GM10248 (cell line): ENCODE results near the gene NT5M.
"Not testable (repeated sequence)": the region's sequence is repeated elsewhere in the genome, so short reads cannot be mapped to it uniquely, and the experiment has no call there.

Source experiments
- CTCF ChIA-PET: fragments of 300-600 bp; sonication (Branson Sonifier 250); formaldehyde crosslinking; extraction: SDS; loops from one replicate; lab custom pipeline; 2021; ENCODE audit warnings: antibody characterized with exemption; lab: Yijun Ruan, JAX
- POLR2A ChIA-PET: fragments of 350-650 bp; sonication (Branson Sonifier 250); formaldehyde crosslinking; extraction: SDS; loops from one replicate; lab custom pipeline; 2020; ENCODE audit warnings: antibody characterized with exemption; lab: Yijun Ruan, JAX
- DNase-seq: peaks from one replicate; pipeline ENCODE4 v3.0.0; 2012; ENCODE audit errors: extremely low spot score
- CTCF ChIP-seq: IDR thresholded peaks from 2 replicates; pipeline ENCODE4 v1.5.1; 2012; ENCODE audit warnings: mild to moderate bottlenecking, low read depth; ENCODE audit errors: extremely low read depth, missing control alignments, control extremely low read depth

Gene NT5M

GRCh38 chr17:17303010-17303846, at the start of gene NT5M:
Gene NT5M (plus strand): TSS chr17:17303373. CDS start chr17:17303551, 178 bp downstream.
- POLR2A ChIA-PET: no interaction called here
- peak; percentile 87 for DNase-seq
- CTCF ChIA-PET: no interaction called here
- no peak for TF ChIP-seq CTCF

- DNase-seq: no peak
- CTCF ChIA-PET: interaction anchor here (0.8 to 1.2 kb wide), 5 partner anchors 9 to 31 kb away, joined by 4 to 6 read pairs (median 4); no protein-coding TSS in a partner anchor
- no peak for TF ChIP-seq CTCF
- POLR2A ChIA-PET: interaction anchor here (0.8 kb wide), 1 partner anchor 17 kb away, joined by 3 read pairs; no protein-coding TSS in a partner anchor
These were observed 49.8 kb upstream of the NT5M start for GRCh38 chr17:17253406-17253805.

- ChIA-PET CTCF (interaction anchor here (0.8 kb wide), 1 partner anchor 12 kb away, joined by 4 read pairs; no protein-coding TSS in a partner anchor), POLR2A (no interaction called here)
- DNase-seq: no peak
- TF ChIP-seq CTCF: no peak
These were observed 49.1 kb upstream of the NT5M start for GRCh38 chr17:17254036-17254435.

GRCh38 chr17:17255689-17256088, 47.5 kb upstream of the NT5M start:
- ChIA-PET CTCF (interaction anchor here (0.6 kb wide), 1 partner anchor 79 kb away, joined by 3 read pairs; no protein-coding TSS in a partner anchor), POLR2A (interaction anchor here (0.6 to 1.0 kb wide), 2 partner anchors 21 to 31 kb away, joined by 3 read pairs; no protein-coding TSS in a partner anchor)
- DNase-seq: not testable (repeated sequence)

- TF ChIP-seq CTCF: no peak
- CTCF ChIA-PET: no interaction called here
- DNase-seq: no peak
- POLR2A ChIA-PET: interaction anchor here (0.6 to 0.8 kb wide), 2 partner anchors 22 to 24 kb away, joined by 3 to 5 read pairs; no protein-coding TSS in a partner anchor
These were observed 46.9 kb upstream of the NT5M start for GRCh38 chr17:17256316-17256715.

- no peak for TF ChIP-seq CTCF
- CTCF ChIA-PET: interaction anchor here (1.0 to 1.9 kb wide), 2 partner anchors 11 to 15 kb away, joined by 3 to 7 read pairs; no protein-coding TSS in a partner anchor
- POLR2A ChIA-PET: no interaction called here
- DNase-seq: no peak
These were observed 45.2 kb upstream of the NT5M start for GRCh38 chr17:17258011-17258410.
